WTC11 (cell line): ENCODE results near the gene RNF208.

Source experiments
- JUN ChIP-seq: sonication (generic); formaldehyde crosslinking; IDR thresholded peaks from 2 replicates; pipeline ENCODE4 v1.8.0; 2023; ENCODE audit warnings: mild to moderate bottlenecking, missing genetic modification reagents
- SMAD4 ChIP-seq: sonication (generic); formaldehyde crosslinking; IDR thresholded peaks from 2 replicates; pipeline ENCODE4 v1.8.0; 2022; ENCODE audit warnings: mild to moderate bottlenecking, missing genetic modification reagents
- ZBTB21 ChIP-seq: sonication (generic); formaldehyde crosslinking; IDR thresholded peaks from 2 replicates; pipeline ENCODE4 v1.8.1; 2023; ENCODE audit warnings: mild to moderate bottlenecking, missing genetic modification reagents, borderline replicate concordance
- ZNF423 ChIP-seq: fragments of 250-450 bp; sonication (Bioruptor Pico); IDR thresholded peaks from 2 replicates; pipeline ENCODE4 v2.1.2; 2022; ENCODE audit warnings: mild to moderate bottlenecking, moderate library complexity
- TF ChIP-seq, protein P1 (sequence below): fragments of 200-600 bp; IDR thresholded peaks from 2 replicates; pipeline ENCODE4 v1.8.0; 2022; ENCODE audit warnings: antibody characterized with exemption
- TF ChIP-seq, protein P2 (sequence below): sonication (generic); formaldehyde crosslinking; IDR thresholded peaks from 2 replicates; pipeline ENCODE4 v1.8.0; 2022; ENCODE audit warnings: mild to moderate bottlenecking, missing genetic modification reagents

DNA sequence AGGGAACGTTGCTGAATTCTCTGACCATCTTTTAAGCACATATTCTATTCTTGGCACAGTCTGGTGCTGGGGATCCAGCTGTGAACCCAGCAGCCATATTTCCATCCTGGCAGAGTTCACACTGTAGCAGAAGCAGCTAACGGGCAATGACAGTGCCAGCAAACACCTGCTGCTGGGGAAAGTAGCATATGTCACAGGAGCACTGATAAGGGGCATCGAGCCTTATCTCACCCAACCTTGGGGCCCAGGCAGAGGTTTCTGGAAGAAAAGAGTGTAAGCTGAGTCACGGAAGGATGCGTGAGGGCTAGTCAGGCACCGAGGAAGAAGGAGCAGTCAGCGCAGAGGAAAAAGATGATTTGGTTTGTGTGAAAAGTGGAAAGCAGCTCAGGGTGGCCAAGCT is 15.4 kb downstream of the RNF208 start:
- TF ChIP-seq JUN (CRISPR knock-in tag): no peak
- no peak for TF ChIP-seq ZNF423 (CRISPR knock-in tag)
- TF ChIP-seq, protein P1, sequence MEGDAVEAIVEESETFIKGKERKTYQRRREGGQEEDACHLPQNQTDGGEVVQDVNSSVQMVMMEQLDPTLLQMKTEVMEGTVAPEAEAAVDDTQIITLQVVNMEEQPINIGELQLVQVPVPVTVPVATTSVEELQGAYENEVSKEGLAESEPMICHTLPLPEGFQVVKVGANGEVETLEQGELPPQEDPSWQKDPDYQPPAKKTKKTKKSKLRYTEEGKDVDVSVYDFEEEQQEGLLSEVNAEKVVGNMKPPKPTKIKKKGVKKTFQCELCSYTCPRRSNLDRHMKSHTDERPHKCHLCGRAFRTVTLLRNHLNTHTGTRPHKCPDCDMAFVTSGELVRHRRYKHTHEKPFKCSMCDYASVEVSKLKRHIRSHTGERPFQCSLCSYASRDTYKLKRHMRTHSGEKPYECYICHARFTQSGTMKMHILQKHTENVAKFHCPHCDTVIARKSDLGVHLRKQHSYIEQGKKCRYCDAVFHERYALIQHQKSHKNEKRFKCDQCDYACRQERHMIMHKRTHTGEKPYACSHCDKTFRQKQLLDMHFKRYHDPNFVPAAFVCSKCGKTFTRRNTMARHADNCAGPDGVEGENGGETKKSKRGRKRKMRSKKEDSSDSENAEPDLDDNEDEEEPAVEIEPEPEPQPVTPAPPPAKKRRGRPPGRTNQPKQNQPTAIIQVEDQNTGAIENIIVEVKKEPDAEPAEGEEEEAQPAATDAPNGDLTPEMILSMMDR: no peak
- TF ChIP-seq, protein P2, sequence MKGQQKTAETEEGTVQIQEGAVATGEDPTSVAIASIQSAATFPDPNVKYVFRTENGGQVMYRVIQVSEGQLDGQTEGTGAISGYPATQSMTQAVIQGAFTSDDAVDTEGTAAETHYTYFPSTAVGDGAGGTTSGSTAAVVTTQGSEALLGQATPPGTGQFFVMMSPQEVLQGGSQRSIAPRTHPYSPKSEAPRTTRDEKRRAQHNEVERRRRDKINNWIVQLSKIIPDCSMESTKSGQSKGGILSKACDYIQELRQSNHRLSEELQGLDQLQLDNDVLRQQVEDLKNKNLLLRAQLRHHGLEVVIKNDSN (CRISPR knock-in tag): no peak
- TF ChIP-seq SMAD4: no peak
- TF ChIP-seq ZBTB21 (CRISPR knock-in tag): no peak
